ENCODE data around the gene TNS1.
"Not testable (repeated sequence)": the region's sequence is repeated elsewhere in the genome, so short reads cannot be mapped to it uniquely, and the experiment has no call there.

TNS1 gene

GRCh38 chr2:218002845-218003180 lies at the start of gene TNS1:
TSS of gene TNS1 (minus strand) at chr2:218002995. CDS start at chr2:218002872, 123 bp downstream.
- Histone ChIP-seq H3K4me2 (ENCODE audit: low read depth, low read length, poor library complexity, severe bottlenecking) (no peak within 1 kb of the TSS), H3F3A (ENCODE audit: low read depth) (no peaks in the 10 kb centered on the region), H3K9ac (ENCODE audit: low read depth, low read length, poor library complexity, severe bottlenecking) (no peak within 1 kb of the TSS), H3K27me3 (ENCODE audit: insufficient read depth, low read length, poor library complexity, severe bottlenecking) (no peaks in the 10 kb centered on the region), H3K36me3 (ENCODE audit: insufficient read depth, low read length) (no peaks in the 10 kb centered on the region), H4K20me1 (ENCODE audit: insufficient read depth, low read length, poor library complexity, severe bottlenecking) (no peaks in the 10 kb centered on the region), H3K4me1 (ENCODE audit: insufficient read depth, low read length, poor library complexity, severe bottlenecking) (peaks cover 5% of the 10 kb centered on the region), H3K9me2 (replicated peaks; ENCODE audit: low read depth, low read length) (no peaks in the 10 kb centered on the region), H3K4me3 (ENCODE audit: low read length, poor library complexity, severe bottlenecking) (no peak within 1 kb of the TSS), H2AFZ (ENCODE audit: low read length) (no peak within 1 kb of the TSS), H3K79me2 (ENCODE audit: insufficient read depth, low read length) (no peaks in the 10 kb centered on the region), H3K9me3 (ENCODE audit: insufficient read depth, low read depth, low read length) (no peaks in the 10 kb centered on the region)
- no peak for TF ChIP-seq EZH2phosphoT487 (IDR thresholded peaks at IDR 0.05; ENCODE audit: borderline replicate concordance)
- TF ChIP-seq CTCF (conservative IDR thresholded peaks at IDR 0.05; ENCODE audit: low read length), result no peak

GRCh38 chr2:218051903-218052302 lies 49.1 kb upstream of the TNS1 start:
- Histone ChIP-seq H2AFZ (ENCODE audit: low read length) (no peak overlapping the region), H3F3A (ENCODE audit: low read depth) (no peaks in the 10 kb centered on the region), H3K79me2 (ENCODE audit: insufficient read depth, low read length) (no peaks in the 10 kb centered on the region), H3K36me3 (ENCODE audit: insufficient read depth, low read length) (no peaks in the 10 kb centered on the region), H3K9me3 (ENCODE audit: insufficient read depth, low read depth, low read length) (no peaks in the 10 kb centered on the region; the same call in 1 of the 2 replicates), H3K4me2 (ENCODE audit: low read depth, low read length, poor library complexity, severe bottlenecking) (no peak overlapping the region), H3K9ac (ENCODE audit: low read depth, low read length, poor library complexity, severe bottlenecking) (no peak overlapping the region), H3K9me2 (replicated peaks; ENCODE audit: low read depth, low read length) (no peaks in the 10 kb centered on the region), H4K20me1 (ENCODE audit: insufficient read depth, low read length, poor library complexity, severe bottlenecking) (no peaks in the 10 kb centered on the region), H3K27me3 (ENCODE audit: insufficient read depth, low read length, poor library complexity, severe bottlenecking) (no peaks in the 10 kb centered on the region), H3K4me3 (ENCODE audit: low read length, poor library complexity, severe bottlenecking) (no peak overlapping the region), H3K4me1 (ENCODE audit: insufficient read depth, low read length, poor library complexity, severe bottlenecking) (no peaks in the 10 kb centered on the region)
- no peak for TF ChIP-seq CTCF (conservative IDR thresholded peaks at IDR 0.05; ENCODE audit: low read length)
- TF ChIP-seq EZH2phosphoT487 (IDR thresholded peaks at IDR 0.05; ENCODE audit: borderline replicate concordance), result no peak

- H3K4me1 ChIP-seq (ENCODE audit: insufficient read depth, low read length, poor library complexity, severe bottlenecking), result no peaks in the 10 kb centered on the region
- no peak overlapping the region for H3K9ac ChIP-seq (ENCODE audit: low read depth, low read length, poor library complexity, severe bottlenecking)
- no peak for TF ChIP-seq EZH2phosphoT487 (IDR thresholded peaks at IDR 0.05; ENCODE audit: borderline replicate concordance)
- no peaks in the 10 kb centered on the region for H3K9me2 ChIP-seq (replicated peaks; ENCODE audit: low read depth, low read length)
- H3F3A ChIP-seq (ENCODE audit: low read depth), result no peaks in the 10 kb centered on the region
- no peak overlapping the region for H3K4me3 ChIP-seq (ENCODE audit: low read length, poor library complexity, severe bottlenecking)
- H3K27me3 ChIP-seq (ENCODE audit: insufficient read depth, low read length, poor library complexity, severe bottlenecking), result no peaks in the 10 kb centered on the region
- H2AFZ ChIP-seq (ENCODE audit: low read length), result no peak overlapping the region
- no peaks in the 10 kb centered on the region for H3K79me2 ChIP-seq (ENCODE audit: insufficient read depth, low read length)
- H4K20me1 ChIP-seq (ENCODE audit: insufficient read depth, low read length, poor library complexity, severe bottlenecking), result no peaks in the 10 kb centered on the region
- H3K9me3 ChIP-seq (ENCODE audit: insufficient read depth, low read depth, low read length), result no peaks in the 10 kb centered on the region; the same call in 1 of the 2 replicates
- H3K36me3 ChIP-seq (ENCODE audit: insufficient read depth, low read length), result no peaks in the 10 kb centered on the region
- H3K4me2 ChIP-seq (ENCODE audit: low read depth, low read length, poor library complexity, severe bottlenecking), result no peak overlapping the region
These were observed 44.9 kb upstream of the TNS1 start for GRCh38 chr2:218047536-218048225.

- H3K4me1 ChIP-seq (ENCODE audit: insufficient read depth, low read length, poor library complexity, severe bottlenecking), result no peaks in the 10 kb centered on the region
- no peak overlapping the region for H3K4me3 ChIP-seq (ENCODE audit: low read length, poor library complexity, severe bottlenecking)
- H3K9me2 ChIP-seq (replicated peaks; ENCODE audit: low read depth, low read length), result no peaks in the 10 kb centered on the region
- no peaks in the 10 kb centered on the region; the same call in 1 of the 2 replicates for H3K9me3 ChIP-seq (ENCODE audit: insufficient read depth, low read depth, low read length)
- TF ChIP-seq EZH2phosphoT487 (IDR thresholded peaks at IDR 0.05; ENCODE audit: borderline replicate concordance) (no peak), CTCF (conservative IDR thresholded peaks at IDR 0.05; ENCODE audit: low read length) (no peak)
- H3K27me3 ChIP-seq (ENCODE audit: insufficient read depth, low read length, poor library complexity, severe bottlenecking), result no peaks in the 10 kb centered on the region
- no peak overlapping the region for H3K4me2 ChIP-seq (ENCODE audit: low read depth, low read length, poor library complexity, severe bottlenecking)
- H3K79me2 ChIP-seq (ENCODE audit: insufficient read depth, low read length), result no peaks in the 10 kb centered on the region
- no peak overlapping the region for H2AFZ ChIP-seq (ENCODE audit: low read length)
- no peak overlapping the region for H3K9ac ChIP-seq (ENCODE audit: low read depth, low read length, poor library complexity, severe bottlenecking)
- H3K36me3 ChIP-seq (ENCODE audit: insufficient read depth, low read length), result no peaks in the 10 kb centered on the region
- H4K20me1 ChIP-seq (ENCODE audit: insufficient read depth, low read length, poor library complexity, severe bottlenecking), result no peaks in the 10 kb centered on the region
- H3F3A ChIP-seq (ENCODE audit: low read depth), result no peaks in the 10 kb centered on the region
These were observed 43.4 kb upstream of the TNS1 start for GRCh38 chr2:218046238-218046637.

- H3K79me2 ChIP-seq (ENCODE audit: insufficient read depth, low read length); H3K9me3 ChIP-seq (ENCODE audit: insufficient read depth, low read depth, low read length); H3K4me2 ChIP-seq (ENCODE audit: low read depth, low read length, poor library complexity, severe bottlenecking); H3K9me2 ChIP-seq (replicated peaks; ENCODE audit: low read depth, low read length); H3K36me3 ChIP-seq (ENCODE audit: insufficient read depth, low read length); H3K4me3 ChIP-seq (ENCODE audit: low read length, poor library complexity, severe bottlenecking); H3F3A ChIP-seq (ENCODE audit: low read depth); H4K20me1 ChIP-seq (ENCODE audit: insufficient read depth, low read length, poor library complexity, severe bottlenecking); H3K9ac ChIP-seq (ENCODE audit: low read depth, low read length, poor library complexity, severe bottlenecking); H2AFZ ChIP-seq (ENCODE audit: low read length); H3K27me3 ChIP-seq (ENCODE audit: insufficient read depth, low read length, poor library complexity, severe bottlenecking); H3K4me1 ChIP-seq (ENCODE audit: insufficient read depth, low read length, poor library complexity, severe bottlenecking): not testable (repeated sequence)
These were observed 41.8 kb upstream of the TNS1 start for GRCh38 chr2:218044599-218044998.

Data from Loucy (cell line).